Trophoblast cell (in vitro differentiated cells and primary cell): ENCODE data around the gene SREBF1.

ENCODE experiments used
- DNase-seq, 2 donors: peaks; one replicate each; pipeline ENCODE4 v3.0.0-alpha.2; 2016
- H2AFZ ChIP-seq: 2 replicates; pipeline ENCODE4 v1.6.1; 2013; ENCODE audit warnings: low read length, moderate library complexity, mild to moderate bottlenecking; ENCODE audit not compliant: insufficient read depth, poor library complexity
- H2AK5ac ChIP-seq: 2 replicates; pipeline ENCODE4 v1.6.1; 2013; ENCODE audit warnings: mild to moderate bottlenecking, low read length
- H2BK120ac ChIP-seq: 2 replicates; pipeline ENCODE4 v1.6.1; 2013; ENCODE audit warnings: low read length, mild to moderate bottlenecking, moderate library complexity; ENCODE audit not compliant: insufficient read depth, poor library complexity
- H2BK12ac ChIP-seq: 2 replicates; pipeline ENCODE4 v1.6.1; 2013; ENCODE audit warnings: mild to moderate bottlenecking, low read length, moderate library complexity
- H2BK5ac ChIP-seq: 2 replicates; pipeline ENCODE4 v1.6.1; 2013; ENCODE audit warnings: low read length, low read depth, moderate library complexity, mild to moderate bottlenecking; ENCODE audit not compliant: poor library complexity
- H3K14ac ChIP-seq: 2 replicates; pipeline ENCODE4 v1.6.1; 2013; ENCODE audit warnings: mild to moderate bottlenecking, low read length
- H3K18ac ChIP-seq: 2 replicates; pipeline ENCODE4 v1.6.1; 2013; ENCODE audit warnings: mild to moderate bottlenecking, low read length
- H3K23ac ChIP-seq: 2 replicates; pipeline ENCODE4 v1.6.1; 2013; ENCODE audit warnings: low read length
- H3K27ac ChIP-seq: 2 replicates; pipeline ENCODE4 v1.5.1; 2013; ENCODE audit warnings: low read depth, mild to moderate bottlenecking, inconsistent platforms, low read length, moderate library complexity
- H3K27me3 ChIP-seq: 2 replicates; pipeline ENCODE4 v1.6.1; 2013; ENCODE audit warnings: inconsistent platforms, mild to moderate bottlenecking, low read length, moderate library complexity; ENCODE audit not compliant: insufficient read depth
- H3K36me3 ChIP-seq, 2 experiments: 1 replicate in 1 of 2; 2 replicates in 1 of 2; pipeline ENCODE4 v1.6.1; 2013; ENCODE audit warnings: low read length in 2 of 2, mild to moderate bottlenecking in 2 of 2, moderate library complexity in 1 of 2; ENCODE audit not compliant: insufficient read depth in 2 of 2, control insufficient read depth in 1 of 2
- H3K4ac ChIP-seq: 2 replicates; pipeline ENCODE4 v1.6.1; 2013; ENCODE audit warnings: low read depth, mild to moderate bottlenecking, low read length, moderate library complexity
- H3K4me1 ChIP-seq, 2 experiments: 1 replicate in 1 of 2; 2 replicates in 1 of 2; pipeline ENCODE4 v1.6.1; 2013; ENCODE audit warnings: low read length in 2 of 2, mild to moderate bottlenecking in 2 of 2, moderate library complexity in 1 of 2; ENCODE audit not compliant: insufficient read depth in 2 of 2, control insufficient read depth in 1 of 2
- H3K4me2 ChIP-seq: 2 replicates; pipeline ENCODE4 v1.6.1; 2013; ENCODE audit warnings: inconsistent platforms, mild to moderate bottlenecking, low read length, moderate library complexity
- H3K4me3 ChIP-seq: 2 replicates; pipeline ENCODE4 v1.5.1; 2013; ENCODE audit warnings: mild to moderate bottlenecking, low read depth, low read length, inconsistent platforms
- H3K79me1 ChIP-seq: one replicate; pipeline ENCODE4 v1.6.1; 2013; ENCODE audit warnings: low read length
- H3K79me2 ChIP-seq: 2 replicates; pipeline ENCODE4 v1.6.1; 2013; ENCODE audit warnings: low read length, mild to moderate bottlenecking; ENCODE audit not compliant: control insufficient read depth, insufficient read depth, poor library complexity
- H3K9ac ChIP-seq: 2 replicates; pipeline ENCODE4 v1.6.1; 2013; ENCODE audit warnings: mild to moderate bottlenecking, low read length
- H3K9me3 ChIP-seq: 2 replicates; pipeline ENCODE4 v1.6.1; 2013; ENCODE audit warnings: low read depth, mild to moderate bottlenecking, control low read depth, inconsistent platforms, low read length; ENCODE audit not compliant: insufficient read depth
- H4K12ac ChIP-seq: 2 replicates; pipeline ENCODE4 v1.6.1; 2013; ENCODE audit warnings: low read depth, mild to moderate bottlenecking, low read length, moderate library complexity
- H4K8ac ChIP-seq: 2 replicates; pipeline ENCODE4 v1.6.1; 2013; ENCODE audit warnings: low read depth, mild to moderate bottlenecking, low read length, moderate library complexity
- H4K91ac ChIP-seq: one replicate; pipeline ENCODE4 v1.6.1; 2013; ENCODE audit warnings: low read depth, mild to moderate bottlenecking, low read length, moderate library complexity
- WGBS: extraction: QIAGEN DNeasy Blood & Tissue Kit; methylation state at CpG from one replicate; pipeline ENCODE4 v1.1.7; 2013; ENCODE audit warnings: missing lambda C conversion rate; ENCODE audit not compliant: insufficient read length, insufficient coverage; ENCODE audit errors: extremely low coverage; 5-methylcytosine and 5-hydroxymethylcytosine counted together

The SREBF1 gene

GRCh38 chr17:17820463-17821158, 16.2 kb downstream of the SREBF1 start:
- H3K36me3 ChIP-seq: peaks cover 51 to 52% of the 10 kb centered on the region in 2 experiments
- H3K9ac ChIP-seq: no peak overlapping the region
- H4K12ac ChIP-seq: no peak overlapping the region
- WGBS: no CpG with 5 or more reads among the region's 7 CpGs
- H2BK120ac ChIP-seq: no peak overlapping the region
- H3K4ac ChIP-seq: no peak overlapping the region
- H3K18ac ChIP-seq: peak overlapping the region; percentile 19
- no peak overlapping the region for H3K4me3 ChIP-seq
- peaks cover 27% of the 10 kb centered on the region for H3K79me1 ChIP-seq
- no peak overlapping the region for H3K27ac ChIP-seq
- peaks cover 24% of the 10 kb centered on the region for H3K79me2 ChIP-seq
- no peak overlapping the region for H4K91ac ChIP-seq
- H3K4me1 ChIP-seq: peaks cover 31 to 52% of the 10 kb centered on the region in 2 experiments
- no peak overlapping the region for H2AFZ ChIP-seq
- no peak overlapping the region for H2AK5ac ChIP-seq
- no peak overlapping the region for H2BK5ac ChIP-seq
- H3K23ac ChIP-seq: no peak overlapping the region
- H3K27me3 ChIP-seq: no peaks in the 10 kb centered on the region
- H4K8ac ChIP-seq: no peak overlapping the region
- DNase-seq: no peak
- H3K14ac ChIP-seq: no peak overlapping the region
- no peak overlapping the region for H3K4me2 ChIP-seq
- no peak overlapping the region for H2BK12ac ChIP-seq
- H3K9me3 ChIP-seq: peaks cover 4% of the 10 kb centered on the region

- Histone ChIP-seq H3K14ac (no peak overlapping the region), H3K36me3 (peaks cover 56 to 57% of the 10 kb centered on the region in 2 experiments), H3K18ac (peak overlapping the region; percentile 19), H3K9me3 (peaks cover 4% of the 10 kb centered on the region), H3K4ac (no peak overlapping the region), H3K23ac (no peak overlapping the region), H3K4me1 (peaks cover 30 to 48% of the 10 kb centered on the region in 2 experiments), H3K27me3 (no peaks in the 10 kb centered on the region), H2BK12ac (no peak overlapping the region), H3K9ac (no peak overlapping the region), H3K79me1 (peaks cover 26% of the 10 kb centered on the region), H2BK5ac (no peak overlapping the region), H3K27ac (no peak overlapping the region), H2BK120ac (no peak overlapping the region), H4K91ac (no peak overlapping the region), H4K12ac (no peak overlapping the region), H3K79me2 (peaks cover 24% of the 10 kb centered on the region), H3K4me2 (no peak overlapping the region), H3K4me3 (peak overlapping the region; percentile 6), H2AFZ (no peak overlapping the region), H4K8ac (no peak overlapping the region), H2AK5ac (no peak overlapping the region)
- no CpG with 5 or more reads among the region's 10 CpGs for WGBS
- DNase-seq: no peak
Measured at GRCh38 chr17:17820046-17820445, 16.7 kb downstream of the SREBF1 start.

- Histone ChIP-seq H4K12ac (no peak overlapping the region), H2AK5ac (no peak overlapping the region), H3K23ac (no peak overlapping the region), H3K14ac (no peak overlapping the region), H3K79me1 (peaks cover 21% of the 10 kb centered on the region), H3K4me2 (no peak overlapping the region), H3K9ac (no peak overlapping the region), H3K9me3 (peaks cover 4% of the 10 kb centered on the region), H3K27ac (no peak overlapping the region), H3K4ac (no peak overlapping the region), H3K4me3 (no peak overlapping the region), H4K91ac (no peak overlapping the region), H2BK120ac (no peak overlapping the region), H3K4me1 (peaks cover 25 to 43% of the 10 kb centered on the region in 2 experiments), H3K36me3 (peaks cover 61 to 62% of the 10 kb centered on the region in 2 experiments), H2AFZ (no peak overlapping the region), H4K8ac (no peak overlapping the region), H2BK12ac (no peak overlapping the region), H3K27me3 (no peaks in the 10 kb centered on the region), H3K18ac (no peak overlapping the region), H3K79me2 (peaks cover 20% of the 10 kb centered on the region), H2BK5ac (no peak overlapping the region)
- peak; percentile 51 to 56 for DNase-seq
- WGBS: no CpG with 5 or more reads among the region's 12 CpGs
Measured at GRCh38 chr17:17819561-17819995, 17.2 kb downstream of the SREBF1 start.

- Histone ChIP-seq H4K12ac (no peak overlapping the region), H2AFZ (no peak overlapping the region), H3K9me3 (peaks cover 4% of the 10 kb centered on the region), H3K36me3 (peaks cover 66 to 67% of the 10 kb centered on the region in 2 experiments), H3K27ac (no peak overlapping the region), H3K4me1 (peaks cover 21 to 39% of the 10 kb centered on the region in 2 experiments), H2BK5ac (no peak overlapping the region), H4K91ac (no peak overlapping the region), H3K9ac (no peak overlapping the region), H3K27me3 (no peaks in the 10 kb centered on the region), H3K79me2 (peaks cover 17% of the 10 kb centered on the region), H2BK120ac (no peak overlapping the region), H3K18ac (peak overlapping the region; percentile 3), H3K14ac (no peak overlapping the region), H4K8ac (no peak overlapping the region), H2BK12ac (no peak overlapping the region), H3K79me1 (peaks cover 17% of the 10 kb centered on the region), H3K4me2 (no peak overlapping the region), H3K23ac (no peak overlapping the region), H3K4ac (no peak overlapping the region), H3K4me3 (no peak overlapping the region), H2AK5ac (no peak overlapping the region)
- no CpG with 5 or more reads among the region's 12 CpGs for WGBS
- DNase-seq: no peak
Measured at GRCh38 chr17:17819111-17819510, 17.7 kb downstream of the SREBF1 start.
